Measurements from ENCODE around the gene LY6G6C.

LY6G6C gene

DNA sequence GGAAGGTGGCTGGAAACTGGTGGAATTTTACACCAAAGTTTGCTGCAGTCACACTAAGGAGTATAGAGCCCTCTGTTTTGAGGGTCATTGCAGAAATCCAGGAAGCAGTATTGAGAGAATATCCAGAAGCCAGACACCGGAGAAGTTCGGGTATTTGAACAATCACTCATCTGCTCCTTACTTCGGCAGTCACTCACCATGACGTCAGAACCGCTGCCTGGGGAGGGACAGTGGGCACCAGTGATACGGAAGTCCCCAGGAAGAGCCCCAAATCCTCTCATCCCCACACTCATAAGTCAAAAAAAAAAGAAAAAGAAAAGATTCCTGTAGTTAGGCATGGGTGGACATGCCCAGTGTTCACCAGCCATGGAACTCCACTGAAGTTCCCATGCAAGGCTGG is 44.6 kb downstream of the LY6G6C start:
- DNase-seq = no peak

DNA sequence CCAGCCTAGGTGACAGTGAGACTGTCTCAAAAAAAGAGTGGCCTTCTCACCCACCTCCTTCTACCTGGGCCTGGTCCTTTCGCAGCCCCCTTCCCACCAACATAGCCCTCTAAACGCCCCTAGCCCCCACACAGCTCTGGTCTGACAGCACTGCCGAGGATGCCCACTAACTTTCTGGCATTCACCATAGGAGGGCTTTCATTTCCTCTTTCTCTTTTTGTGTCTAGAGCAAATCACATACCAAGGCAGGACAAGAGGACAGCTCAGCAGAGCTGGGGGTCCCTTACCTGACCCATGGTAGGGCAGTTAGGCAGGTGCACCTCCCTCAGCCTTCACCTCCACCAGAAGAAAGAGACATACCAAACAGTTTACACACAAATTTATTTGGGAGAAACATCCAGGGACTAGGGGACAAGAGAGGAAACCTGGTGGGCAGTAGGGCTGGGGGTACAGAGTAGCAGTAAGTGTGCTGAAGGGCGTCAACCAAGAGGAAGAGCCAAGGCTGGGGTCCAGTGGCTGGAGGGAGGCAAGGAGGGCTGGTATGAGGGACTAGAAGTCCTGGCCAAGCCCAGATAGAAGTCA is 45.1 kb downstream of the LY6G6C start:
- no peak for DNase-seq

DNA sequence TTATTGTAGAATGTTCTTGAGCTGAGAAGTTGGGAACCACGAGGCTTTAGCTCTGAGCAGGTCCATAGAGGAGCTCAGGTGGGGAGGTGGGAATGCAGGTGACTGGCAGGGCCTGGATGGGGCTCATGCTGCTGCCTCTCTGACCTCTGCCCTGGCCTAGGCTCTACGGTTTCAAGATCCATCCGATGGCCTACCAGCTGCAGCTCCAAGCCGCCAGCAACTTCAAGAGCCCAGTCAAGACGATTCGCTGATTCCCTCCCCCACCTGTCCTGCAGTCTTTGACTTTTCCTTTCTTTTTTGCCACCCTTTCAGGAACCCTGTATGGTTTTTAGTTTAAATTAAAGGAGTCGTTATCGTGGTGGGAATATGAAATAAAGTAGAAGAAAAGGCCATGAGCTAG is 51.9 kb downstream of the LY6G6C start, which contains the start of gene LY6G5B:
LY6G5B (plus strand) TSS at position 301 of the 400 bp plus-strand sequence. CDS start 975 bp downstream, outside the sequence.
- no peak for DNase-seq

Measured in activated CD8-positive, alpha-beta memory T cell treated with anti-CD3 and anti-CD28 coated beads, Interleukin-2, amount 50 U/mL, for 48 hours (primary cell).